GM21717 (cell line): ENCODE results near the gene DNAH8.

Experiments used
- ATAC-seq: cut with Tn5 transposase; IDR thresholded peaks from one replicate; pipeline ENCODE4 v1.9.1; 2021; ENCODE audit warnings: mild to moderate bottlenecking, moderate library complexity; ENCODE audit not compliant: unreplicated experiment

The DNAH8 gene

GRCh38 chr6:38701551-38701950 is 13.6 kb upstream of the DNAH8 start:
- no peak for ATAC-seq

GRCh38 chr6:38702558-38703397 is 12.3 kb upstream of the DNAH8 start, which contains the start of gene GLO1:
GLO1 (minus strand) TSS chr6:38703145; CDS start chr6:38703054, 91 bp downstream.
- ATAC-seq, result peak; percentile 99

- ATAC-seq, result no peak
Observed at GRCh38 chr6:38703949-38704590, 11.0 kb upstream of the DNAH8 start.

- ATAC-seq, result no peak
Observed at GRCh38 chr6:38705924-38706323, 9.2 kb upstream of the DNAH8 start.

DNA sequence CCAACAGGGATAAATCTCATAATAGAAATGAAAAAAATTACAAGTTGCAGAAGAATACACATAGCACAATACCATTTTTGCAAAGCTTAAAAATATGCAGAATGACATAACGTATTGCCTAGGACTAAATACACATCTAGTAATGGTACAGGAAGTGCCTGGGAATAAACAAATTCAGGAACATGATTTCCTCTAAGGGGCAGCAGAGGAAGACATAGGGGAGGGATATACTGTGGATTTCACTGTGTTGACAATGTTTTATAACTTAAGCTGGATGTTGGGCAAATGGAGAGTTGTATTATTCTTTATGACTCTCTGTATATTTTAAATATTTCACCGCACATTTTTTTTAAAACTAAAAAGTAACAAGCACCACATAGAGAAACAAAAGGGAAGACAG is 6.6 kb upstream of the DNAH8 start:
- ATAC-seq, result no peak

DNA sequence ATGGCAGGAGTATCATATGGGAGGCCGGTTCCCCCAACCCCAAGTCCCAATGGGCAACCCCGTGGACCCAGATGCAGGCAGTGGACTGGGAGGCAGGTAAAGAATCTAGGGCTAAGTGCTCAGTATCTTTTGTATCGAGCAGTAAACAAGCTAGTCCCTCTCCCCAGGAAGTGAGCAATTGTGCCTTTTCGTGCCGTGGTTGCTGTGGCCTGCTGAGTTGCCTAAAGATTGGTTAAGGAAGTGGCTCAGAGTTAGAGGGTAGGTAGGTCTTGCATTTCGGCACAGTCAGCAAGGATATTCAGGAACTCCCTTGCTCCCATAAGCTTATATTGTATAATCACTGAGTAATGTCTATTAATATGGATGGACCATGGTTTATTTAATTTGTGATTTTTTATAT is 1.3 kb upstream of the DNAH8 start:
- no peak for ATAC-seq

DNA sequence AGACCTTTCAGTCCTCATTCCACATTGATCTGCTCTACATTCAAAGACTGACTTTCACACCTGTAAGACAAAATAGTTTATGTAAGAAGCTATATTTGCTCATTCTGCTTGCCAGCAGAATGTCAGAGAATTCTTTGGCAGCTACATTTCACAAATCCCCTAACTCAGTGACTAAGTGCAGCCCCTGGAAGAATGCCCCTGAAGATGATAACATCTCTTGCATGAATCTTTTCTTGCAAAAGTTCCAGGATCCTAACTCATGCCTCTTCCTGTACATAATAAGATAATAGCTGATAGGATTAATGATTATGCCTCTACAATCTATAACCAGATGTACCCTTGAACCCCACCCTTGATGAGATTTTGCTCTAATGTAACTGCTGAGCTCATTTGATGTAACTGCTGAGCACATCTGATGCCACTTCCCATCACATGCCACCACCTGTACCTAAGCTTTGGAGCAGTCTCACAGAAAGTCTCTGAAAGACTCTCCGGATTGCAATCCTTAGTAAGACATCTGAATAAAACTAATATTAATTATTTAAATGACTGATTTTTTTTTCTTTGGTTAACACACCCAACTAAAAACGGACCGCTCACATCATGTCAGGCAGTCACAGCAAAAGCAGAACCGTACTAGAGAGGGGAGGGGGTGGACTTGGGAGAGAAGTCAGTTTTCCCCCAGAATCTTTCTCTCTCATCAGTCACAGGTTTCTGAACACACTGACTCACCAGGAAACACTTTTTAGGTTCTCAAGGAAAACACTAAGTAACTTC is 684 bp upstream of the DNAH8 start:
- no peak for ATAC-seq

DNA sequence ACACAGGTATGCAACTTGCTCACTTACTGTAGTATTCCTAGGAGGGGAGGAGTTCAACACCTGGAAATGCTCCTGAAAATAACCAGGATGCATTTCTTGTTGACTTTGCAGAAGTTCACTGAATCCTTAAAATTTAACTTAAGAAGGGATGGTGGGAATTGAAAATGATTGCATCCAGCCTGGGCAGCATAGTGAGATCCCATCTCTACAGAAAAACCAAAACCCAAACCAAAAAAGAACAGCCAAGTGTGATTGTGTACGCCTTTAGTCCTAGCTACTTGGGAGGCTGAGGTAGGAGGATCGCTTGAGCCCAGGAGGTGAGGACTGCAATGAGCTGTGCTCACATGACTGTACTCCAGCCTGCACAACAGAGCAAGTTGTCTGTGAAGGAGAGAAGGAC is 1.7 kb downstream of the DNAH8 start:
- ATAC-seq, result no peak

GRCh38 chr6:38719358-38719757 is 4.2 kb downstream of the DNAH8 start:
- ATAC-seq, result no peak

- no peak for ATAC-seq
Observed at GRCh38 chr6:38720295-38720694, 5.2 kb downstream of the DNAH8 start.

DNA sequence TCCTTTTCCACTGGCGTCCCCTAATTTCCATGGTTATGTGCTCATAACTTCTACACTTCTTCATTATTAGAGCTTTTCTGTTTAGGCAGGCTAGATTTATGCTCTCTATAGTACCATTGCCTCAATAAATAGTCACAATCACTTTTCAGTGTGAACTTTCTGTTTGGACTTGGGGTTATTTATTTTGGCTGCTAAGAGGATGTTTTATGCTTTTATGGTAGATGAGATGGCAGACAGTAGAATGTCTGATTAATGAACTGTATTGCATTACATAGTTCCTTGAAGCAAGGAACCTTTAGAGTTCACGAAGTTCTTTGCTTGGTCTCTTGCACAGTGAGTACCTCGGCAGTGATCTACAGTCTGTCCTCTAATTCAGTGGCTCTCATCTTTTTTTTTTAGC is 6.9 kb downstream of the DNAH8 start:
- ATAC-seq, result no peak

DNA sequence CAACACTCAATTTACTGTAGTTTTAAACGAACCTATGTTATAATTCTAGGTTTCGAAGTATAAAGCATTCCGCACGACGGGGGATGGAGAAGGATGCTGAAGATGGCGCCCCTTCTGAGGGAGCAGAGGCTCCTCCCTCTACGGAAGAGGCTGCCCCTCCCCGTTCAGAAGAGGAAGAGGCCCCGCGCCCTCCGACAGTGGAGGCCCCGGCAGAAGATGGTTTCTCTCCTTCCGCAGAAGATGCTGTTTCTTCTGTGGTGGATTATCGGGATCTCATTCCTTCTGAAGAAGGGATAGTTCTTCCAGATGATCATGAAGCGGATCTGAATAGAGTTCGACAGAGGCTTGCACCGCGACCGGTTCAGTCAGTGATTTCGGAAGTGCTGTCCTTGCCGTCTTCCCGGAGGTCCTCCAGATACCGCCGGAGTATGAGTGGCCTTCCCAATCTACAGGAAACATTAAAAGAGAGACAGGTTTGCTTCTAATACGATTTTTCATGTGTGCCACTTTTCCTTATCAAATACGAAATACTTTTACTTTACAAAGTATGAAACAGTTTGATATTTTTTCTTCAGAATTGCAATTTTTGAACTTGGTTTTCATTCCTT is 7.7 kb downstream of the DNAH8 start:
- ATAC-seq, result no peak

DNA sequence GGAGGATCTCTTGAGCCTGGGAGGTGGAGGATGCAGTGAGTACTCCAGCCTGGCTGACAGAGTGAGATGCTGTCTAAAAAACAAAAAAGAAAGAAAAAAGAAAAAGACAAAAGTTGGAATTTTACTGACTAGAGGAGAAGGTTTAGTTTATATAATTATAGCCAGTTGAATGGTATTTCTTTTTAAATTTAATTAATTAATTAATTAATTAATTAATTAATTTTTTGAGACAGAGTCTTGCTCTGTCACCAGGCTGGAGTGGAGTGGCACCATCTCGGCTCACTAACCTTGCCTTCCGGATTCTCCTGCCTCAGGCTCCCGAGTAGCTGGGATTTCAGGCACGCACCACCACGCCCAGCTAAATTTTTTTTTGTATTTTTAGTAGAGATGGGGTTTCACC is 8.7 kb downstream of the DNAH8 start:
- ATAC-seq, result no peak

GRCh38 chr6:38724343-38724742 is 9.2 kb downstream of the DNAH8 start:
- no peak for ATAC-seq

DNA sequence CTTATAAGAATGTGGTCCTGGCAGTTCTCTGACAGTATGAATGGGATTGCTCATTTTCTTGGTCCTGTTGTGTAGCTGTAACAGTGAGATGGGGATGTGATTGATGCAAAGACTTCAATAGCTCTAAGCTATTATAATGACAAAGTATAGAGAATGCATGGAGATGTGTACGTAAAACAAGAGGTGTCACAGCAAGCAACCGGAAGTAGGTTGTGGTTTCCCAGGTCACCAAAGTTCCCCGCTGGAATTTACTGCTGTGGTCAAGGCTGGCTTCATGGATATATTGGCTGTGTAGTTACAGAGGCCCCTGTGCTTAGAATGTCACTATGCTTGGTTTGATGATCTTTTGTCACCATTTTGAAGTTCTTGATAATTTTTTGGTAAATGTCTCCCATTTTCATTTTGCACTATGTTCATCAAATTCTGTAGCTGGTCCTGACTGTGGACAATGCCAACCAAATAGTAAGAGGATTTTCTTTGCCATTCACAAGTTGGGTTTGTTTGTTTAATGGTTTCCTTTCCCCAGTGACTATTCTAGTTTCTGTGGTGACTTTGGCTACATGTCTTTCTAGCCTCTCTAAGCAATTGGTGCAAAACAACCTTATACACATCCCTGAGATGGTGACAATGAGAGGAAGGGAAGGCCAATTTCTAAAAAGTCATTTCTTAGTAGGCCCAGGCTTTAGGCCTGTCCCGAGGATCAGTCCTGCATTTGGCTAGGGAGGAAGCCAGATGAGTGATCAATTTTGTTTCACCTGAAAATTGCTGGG is 10.5 kb downstream of the DNAH8 start:
- no peak for ATAC-seq

DNA sequence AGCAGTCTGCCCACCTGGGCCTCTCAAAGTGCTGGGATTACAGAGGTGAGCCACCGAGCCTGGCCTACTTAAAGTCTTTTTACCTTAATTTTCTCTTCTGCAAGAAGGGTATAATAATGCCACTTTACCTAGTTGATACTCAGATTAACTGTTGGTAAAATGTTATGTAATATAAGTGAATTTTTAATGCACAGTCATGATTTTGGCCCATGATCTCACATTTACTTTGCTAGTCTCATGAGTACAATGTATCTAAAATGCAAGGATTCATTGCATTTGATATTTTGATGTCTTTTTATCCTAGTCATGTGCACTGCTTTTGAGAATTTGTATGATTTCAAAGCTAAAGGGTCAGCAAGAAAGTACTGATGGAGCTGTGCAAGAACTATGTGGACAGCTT is 13.1 kb downstream of the DNAH8 start:
- ATAC-seq, result no peak

GRCh38 chr6:38730140-38730862 is 15.2 kb downstream of the DNAH8 start:
- no peak for ATAC-seq

GRCh38 chr6:38736951-38737350 is 21.8 kb downstream of the DNAH8 start:
- no peak for ATAC-seq

DNA sequence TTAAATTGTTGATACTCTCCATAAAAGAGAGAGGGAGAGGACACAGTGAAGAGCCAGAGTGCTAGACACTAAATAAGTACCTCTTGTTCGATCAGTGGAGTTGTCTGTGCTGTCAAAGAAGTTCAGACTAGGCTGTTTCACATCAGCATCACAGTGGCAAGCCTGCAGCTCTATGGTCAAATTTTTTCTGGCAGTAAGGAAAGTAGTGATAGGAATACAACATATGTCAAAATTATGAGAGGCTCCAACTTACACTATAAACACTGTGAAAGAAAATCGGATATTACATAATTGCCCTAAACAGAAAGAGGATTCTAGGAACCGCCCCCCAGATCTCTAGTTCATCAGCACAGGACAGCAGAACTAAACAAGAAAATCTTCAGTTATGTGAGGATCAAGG is 23.1 kb downstream of the DNAH8 start:
- ATAC-seq, result no peak

GRCh38 chr6:38739532-38739931 is 24.4 kb downstream of the DNAH8 start:
- ATAC-seq, result no peak
